Activated naive CD4-positive, alpha-beta T cell treated with anti-CD3 and anti-CD28 coated beads, Interleukin-2, amount 10 ng/mL, durations not matched to agents 7 days and 5 days (primary cell): ENCODE measurements around the gene PPM1N.
A peak's percentile ranks its signal among the peaks of the same experiment; 100 is the strongest.

Source experiments
- CTCF ChIA-PET: fragments of 350-600 bp; sonication (Branson Sonifier 250); formaldehyde crosslinking; loops from one replicate; lab custom pipeline; 2021; ENCODE audit warnings: antibody characterized with exemption; lab: Charles Lee
- DNase-seq: peaks from one replicate; pipeline ENCODE4 v3.0.0-alpha.2; 2020
- H3K27ac Mint-ChIP-seq: one replicate; pipeline ENCODE4 v1.8.0; 2021; ENCODE audit warnings: mild to moderate bottlenecking, moderate library complexity, mixed read lengths
- H3K27me3 Mint-ChIP-seq: one replicate; pipeline ENCODE4 v1.8.0; 2021; ENCODE audit warnings: mild to moderate bottlenecking, mixed read lengths
- H3K36me3 Mint-ChIP-seq: one replicate; pipeline ENCODE4 v1.8.0; 2021; ENCODE audit warnings: mixed read lengths
- H3K4me1 Mint-ChIP-seq: one replicate; pipeline ENCODE4 v1.8.0; 2021; ENCODE audit warnings: mixed read lengths
- H3K4me3 Mint-ChIP-seq: one replicate; pipeline ENCODE4 v1.8.0; 2021; ENCODE audit warnings: mild to moderate bottlenecking, moderate library complexity, mixed read lengths
- H3K9me3 Mint-ChIP-seq: one replicate; pipeline ENCODE4 v1.8.0; 2021; ENCODE audit warnings: mixed read lengths

PPM1N gene

GRCh38 chr19:45473682-45474605, 24.3 kb upstream of the PPM1N start:
- Mint-ChIP-seq H3K4me3 (no peak overlapping the region), H3K9me3 (no peaks in the 10 kb centered on the region), H3K36me3 (no peaks in the 10 kb centered on the region), H3K27me3 (peaks cover 78% of the 10 kb centered on the region), H3K27ac (no peak overlapping the region), H3K4me1 (peaks cover 55% of the 10 kb centered on the region)
- peak; percentile 48 for DNase-seq
- CTCF ChIA-PET, result no interaction called here

DNA sequence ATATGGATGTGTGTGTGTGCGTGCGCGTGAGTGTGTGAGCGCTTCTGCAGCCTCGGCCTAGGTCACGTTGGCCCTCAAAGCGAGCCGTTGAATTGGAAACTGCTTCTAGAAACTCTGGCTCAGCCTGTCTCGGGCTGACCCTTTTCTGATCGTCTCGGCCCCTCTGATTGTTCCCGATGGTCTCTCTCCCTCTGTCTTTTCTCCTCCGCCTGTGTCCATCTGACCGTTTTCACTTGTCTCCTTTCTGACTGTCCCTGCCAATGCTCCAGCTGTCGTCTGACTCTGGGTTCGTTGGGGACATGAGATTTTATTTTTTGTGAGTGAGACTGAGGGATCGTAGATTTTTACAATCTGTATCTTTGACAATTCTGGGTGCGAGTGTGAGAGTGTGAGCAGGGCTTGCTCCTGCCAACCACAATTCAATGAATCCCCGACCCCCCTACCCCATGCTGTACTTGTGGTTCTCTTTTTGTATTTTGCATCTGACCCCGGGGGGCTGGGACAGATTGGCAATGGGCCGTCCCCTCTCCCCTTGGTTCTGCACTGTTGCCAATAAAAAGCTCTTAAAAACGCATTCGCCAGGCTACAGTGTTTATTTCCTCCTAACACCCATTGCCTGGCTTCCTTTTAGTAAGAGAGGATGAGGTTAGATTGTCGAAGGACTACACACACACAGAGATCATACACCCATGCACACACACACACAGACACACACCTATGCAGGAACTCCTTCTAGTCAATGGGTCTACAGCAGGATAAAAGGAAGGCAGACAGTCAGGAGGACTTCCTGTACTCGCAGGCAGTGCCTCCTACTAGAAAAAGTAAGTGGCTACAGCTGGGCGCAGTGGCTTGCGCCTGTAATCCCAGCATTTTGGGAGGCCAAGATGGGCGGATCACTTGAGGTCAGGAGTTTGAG, 23.4 kb upstream of the PPM1N start:
- peak overlapping the region; percentile 47 for H3K27ac Mint-ChIP-seq
- no peaks in the 10 kb centered on the region for H3K9me3 Mint-ChIP-seq
- H3K36me3 Mint-ChIP-seq, result no peaks in the 10 kb centered on the region
- H3K4me1 Mint-ChIP-seq, result peaks cover 56% of the 10 kb centered on the region
- DNase-seq, result no peak
- CTCF ChIA-PET, result interaction anchor here (4.9 to 7.5 kb wide), 2 partner anchors 27 to 35 kb away, joined by 68 to 229 read pairs; no protein-coding TSS in a partner anchor
- no peak overlapping the region for H3K4me3 Mint-ChIP-seq
- peaks cover 70% of the 10 kb centered on the region for H3K27me3 Mint-ChIP-seq

DNA sequence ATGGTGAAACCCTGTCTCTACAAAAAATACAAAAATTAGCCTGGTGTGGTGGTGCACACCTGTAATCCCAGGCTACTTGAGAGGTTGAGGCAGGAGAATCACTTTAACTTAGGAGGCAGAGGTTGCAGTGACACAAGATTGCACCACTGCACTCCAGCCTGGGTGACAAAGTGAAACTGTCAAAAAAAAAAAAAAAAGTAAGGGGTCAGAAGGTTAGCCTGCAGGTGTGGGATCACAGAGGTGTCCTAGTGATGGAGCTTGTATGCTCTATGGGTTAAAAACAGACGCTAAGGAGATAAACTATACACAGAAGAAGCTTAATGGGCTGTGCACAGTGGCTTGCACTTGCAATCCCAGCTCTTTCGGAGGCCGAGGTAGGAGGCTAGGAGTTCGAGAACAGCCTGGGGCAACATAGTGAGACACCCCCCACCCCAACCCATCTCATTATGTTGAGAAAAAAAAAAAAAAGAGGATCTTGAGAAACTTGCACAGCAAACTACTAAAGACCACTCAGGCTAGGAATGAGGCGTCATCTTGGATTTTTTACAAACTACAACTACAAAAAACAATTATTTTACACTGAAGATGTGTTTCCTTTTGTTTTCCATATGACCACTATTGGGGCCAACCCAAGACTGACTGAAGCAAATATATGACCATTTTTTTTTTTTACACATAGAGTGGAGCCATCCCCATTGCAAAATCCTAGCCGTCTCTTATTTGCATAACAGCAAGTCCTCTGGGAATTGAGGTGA, 22.5 kb upstream of the PPM1N start:
- DNase-seq, result no peak
- Mint-ChIP-seq H3K27me3 (peaks cover 66% of the 10 kb centered on the region), H3K4me1 (peaks cover 52% of the 10 kb centered on the region), H3K4me3 (no peak overlapping the region), H3K27ac (no peak overlapping the region), H3K36me3 (no peaks in the 10 kb centered on the region), H3K9me3 (no peaks in the 10 kb centered on the region)
- CTCF ChIA-PET, result interaction anchor here (4.9 to 7.5 kb wide), 2 partner anchors 28 to 36 kb away, joined by 68 to 229 read pairs; no protein-coding TSS in a partner anchor

- CTCF ChIA-PET, result interaction anchor here (0.7 to 7.5 kb wide), 4 partner anchors 9 to 75 kb away, joined by 3 to 229 read pairs (median 38); no protein-coding TSS in a partner anchor
- H3K9me3 Mint-ChIP-seq, result no peaks in the 10 kb centered on the region
- peaks cover 66% of the 10 kb centered on the region for H3K27me3 Mint-ChIP-seq
- no peak for DNase-seq
- no peaks in the 10 kb centered on the region for H3K36me3 Mint-ChIP-seq
- H3K4me1 Mint-ChIP-seq, result peaks cover 52% of the 10 kb centered on the region
- H3K27ac Mint-ChIP-seq, result peak overlapping the region; percentile 67
- no peak overlapping the region for H3K4me3 Mint-ChIP-seq
Observed at GRCh38 chr19:45476304-45476703, 21.9 kb upstream of the PPM1N start.

GRCh38 chr19:45477186-45477585, 21.1 kb upstream of the PPM1N start:
- H3K27me3 Mint-ChIP-seq, result peaks cover 63% of the 10 kb centered on the region
- no peaks in the 10 kb centered on the region for H3K9me3 Mint-ChIP-seq
- DNase-seq, result no peak
- no peak overlapping the region for H3K27ac Mint-ChIP-seq
- no peaks in the 10 kb centered on the region for H3K36me3 Mint-ChIP-seq
- no peak overlapping the region for H3K4me3 Mint-ChIP-seq
- peaks cover 47% of the 10 kb centered on the region for H3K4me1 Mint-ChIP-seq
- CTCF ChIA-PET, result interaction anchor here (1.6 to 7.5 kb wide), 5 partner anchors 8 to 49 kb away, joined by 6 to 229 read pairs (median 15); no protein-coding TSS in a partner anchor

GRCh38 chr19:45477713-45478453, 20.4 kb upstream of the PPM1N start:
- H3K4me1 Mint-ChIP-seq, result peaks cover 40% of the 10 kb centered on the region
- peaks cover 56% of the 10 kb centered on the region for H3K27me3 Mint-ChIP-seq
- DNase-seq, result peak; percentile 39
- H3K36me3 Mint-ChIP-seq, result no peaks in the 10 kb centered on the region
- peak overlapping the region; percentile 78 for H3K4me3 Mint-ChIP-seq
- CTCF ChIA-PET, result interaction anchor here (0.9 to 7.5 kb wide), 19 partner anchors 8 to 164 kb away, joined by 3 to 229 read pairs (median 7); partner anchors contain the start of genes ERCC1, FOSB, PPM1N and PPP1R13L
- H3K9me3 Mint-ChIP-seq, result no peaks in the 10 kb centered on the region
- peak overlapping the region; percentile 97 for H3K27ac Mint-ChIP-seq

GRCh38 chr19:45478454-45479238, 19.6 kb upstream of the PPM1N start:
- Mint-ChIP-seq H3K36me3 (no peaks in the 10 kb centered on the region), H3K9me3 (no peaks in the 10 kb centered on the region), H3K27me3 (peaks cover 49% of the 10 kb centered on the region), H3K4me1 (peaks cover 39% of the 10 kb centered on the region), H3K4me3 (peak overlapping the region; percentile 78), H3K27ac (peak overlapping the region; percentile 97)
- DNase-seq, result peak; percentile 93
- CTCF ChIA-PET, result interaction anchor here (0.7 to 7.5 kb wide), 28 partner anchors 10 to 167 kb away, joined by 3 to 229 read pairs (median 6); partner anchors contain the start of genes ERCC1, FOSB, PPM1N and PPP1R13L

GRCh38 chr19:45483033-45483432, 15.2 kb upstream of the PPM1N start:
- CTCF ChIA-PET, result interaction anchor here (1.7 to 1.9 kb wide), 2 partner anchors 44 to 55 kb away, joined by 4 to 7 read pairs; no protein-coding TSS in a partner anchor
- no peak for DNase-seq

GRCh38 chr19:45484273-45484945, 13.8 kb upstream of the PPM1N start:
- no peak overlapping the region for H3K4me3 Mint-ChIP-seq
- no peak for DNase-seq
- no peak overlapping the region for H3K27ac Mint-ChIP-seq
- H3K36me3 Mint-ChIP-seq, result no peaks in the 10 kb centered on the region
- peaks cover 31% of the 10 kb centered on the region for H3K27me3 Mint-ChIP-seq
- no peaks in the 10 kb centered on the region for H3K9me3 Mint-ChIP-seq
- peaks cover 21% of the 10 kb centered on the region for H3K4me1 Mint-ChIP-seq
- CTCF ChIA-PET, result interaction anchor here (0.6 to 2.8 kb wide), 29 partner anchors 7 to 392 kb away, joined by 3 to 49 read pairs (median 7); partner anchors contain the start of genes PPM1N, PPP1R13L, PPP1R37 and VASP

More at GRCh38 chr19:45483033-45483432, 15.2 kb upstream of the PPM1N start:
- peaks cover 19% of the 10 kb centered on the region for H3K27me3 Mint-ChIP-seq
- no peak overlapping the region for H3K4me3 Mint-ChIP-seq
- H3K4me1 Mint-ChIP-seq, result peaks cover 32% of the 10 kb centered on the region
- no peak overlapping the region for H3K27ac Mint-ChIP-seq
- H3K36me3 Mint-ChIP-seq, result no peaks in the 10 kb centered on the region
- H3K9me3 Mint-ChIP-seq, result no peaks in the 10 kb centered on the region

DNA sequence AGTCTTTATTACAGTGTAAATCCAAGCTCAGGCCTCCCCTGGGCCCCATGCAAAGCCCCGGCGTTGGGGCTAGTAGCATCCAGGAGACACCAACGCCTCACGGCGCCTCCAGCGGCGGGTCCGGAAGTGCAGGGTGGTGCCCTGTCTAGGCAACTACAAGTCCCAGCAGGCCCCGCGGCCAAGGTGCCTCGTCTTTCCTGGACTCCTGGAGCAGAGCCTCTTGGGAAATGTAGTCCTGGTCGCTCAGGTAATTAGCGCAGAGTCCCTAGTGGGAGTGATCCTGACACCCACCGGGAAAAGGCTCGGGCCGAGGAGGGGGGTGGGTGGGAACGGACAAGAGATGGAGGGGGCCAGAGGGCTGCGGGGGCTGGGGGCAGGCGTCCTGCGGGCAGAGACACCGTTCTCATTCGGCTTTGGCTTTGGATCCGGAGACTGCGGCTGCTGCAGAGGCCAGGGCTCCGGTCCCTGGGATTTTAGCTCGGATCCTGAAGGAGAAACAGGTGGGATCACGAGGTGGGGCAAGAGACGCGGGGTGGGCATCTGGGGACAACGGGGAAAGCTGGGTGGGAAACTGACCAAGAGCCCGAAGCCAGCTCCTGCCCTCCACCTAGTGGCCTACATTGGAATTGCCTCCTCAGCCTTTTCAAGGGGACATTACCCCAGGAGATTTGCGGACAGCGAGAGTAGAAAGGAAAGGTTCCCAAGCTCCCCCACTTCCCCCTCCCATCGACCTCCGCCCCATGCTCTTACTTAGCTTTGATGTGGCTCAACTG, 12.8 kb upstream of the PPM1N start:
- peaks cover 16% of the 10 kb centered on the region for H3K4me1 Mint-ChIP-seq
- H3K4me3 Mint-ChIP-seq, result peak overlapping the region; percentile 89
- CTCF ChIA-PET, result interaction anchor here (0.6 to 2.8 kb wide), 34 partner anchors 8 to 393 kb away, joined by 3 to 49 read pairs (median 6); partner anchors contain the start of genes PPM1N, PPP1R13L, PPP1R37 and VASP
- DNase-seq, result peak; percentile 99
- no peaks in the 10 kb centered on the region for H3K36me3 Mint-ChIP-seq
- H3K9me3 Mint-ChIP-seq, result no peaks in the 10 kb centered on the region
- H3K27me3 Mint-ChIP-seq, result peaks cover 31% of the 10 kb centered on the region
- peak overlapping the region; percentile 83 for H3K27ac Mint-ChIP-seq

DNA sequence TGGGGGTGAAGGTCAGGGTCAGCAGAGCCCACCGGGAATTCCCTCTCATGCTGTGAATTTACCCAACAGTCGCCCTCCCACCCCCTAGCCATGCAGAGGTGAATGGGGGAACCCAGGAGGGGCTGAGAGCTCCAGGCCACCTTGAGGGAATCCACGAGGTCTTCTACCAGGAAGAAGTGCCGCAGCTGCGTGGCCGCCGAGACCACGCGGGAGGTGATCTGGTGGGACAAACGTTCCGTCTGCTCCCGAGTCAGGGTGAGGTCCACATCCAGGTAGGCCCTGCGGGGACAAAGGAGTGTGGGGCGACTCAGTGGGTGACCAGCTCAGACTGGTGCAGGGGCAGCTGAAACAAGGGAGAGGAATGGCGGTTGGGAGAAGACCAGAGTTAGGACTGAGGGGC, 9.5 kb upstream of the PPM1N start:
- no peaks in the 10 kb centered on the region for H3K36me3 Mint-ChIP-seq
- H3K4me3 Mint-ChIP-seq, result no peak overlapping the region
- no peak for DNase-seq
- CTCF ChIA-PET, result interaction anchor here (1.4 kb wide), 1 partner anchor 10 kb away, joined by 6 read pairs; no protein-coding TSS in a partner anchor
- H3K9me3 Mint-ChIP-seq, result no peaks in the 10 kb centered on the region
- peaks cover 36% of the 10 kb centered on the region for H3K27me3 Mint-ChIP-seq
- H3K27ac Mint-ChIP-seq, result no peak overlapping the region
- peaks cover 24% of the 10 kb centered on the region for H3K4me1 Mint-ChIP-seq
